Ureter (tissue), 1 donor: ENCODE measurements around the gene PNLIP. TPM values are rescaled to one million over a fixed set of nuclear protein-coding genes. Genes with fewer than 3 reads are reported as not detected.

Source experiments
- DNase-seq: peaks from one replicate; pipeline ENCODE4 v3.0.0-alpha.2; 2020; ENCODE audit warnings: low spot score
- total RNA-seq: library from RNA; stranded (reverse); gene quantifications from one replicate; pipeline ENCODE4 v1.2.4, GENCODE V29; 2023
- donor health status: DM: yes; HTN: yes; CAD: no.

PNLIP gene
- not detected for total RNA-seq

DNA sequence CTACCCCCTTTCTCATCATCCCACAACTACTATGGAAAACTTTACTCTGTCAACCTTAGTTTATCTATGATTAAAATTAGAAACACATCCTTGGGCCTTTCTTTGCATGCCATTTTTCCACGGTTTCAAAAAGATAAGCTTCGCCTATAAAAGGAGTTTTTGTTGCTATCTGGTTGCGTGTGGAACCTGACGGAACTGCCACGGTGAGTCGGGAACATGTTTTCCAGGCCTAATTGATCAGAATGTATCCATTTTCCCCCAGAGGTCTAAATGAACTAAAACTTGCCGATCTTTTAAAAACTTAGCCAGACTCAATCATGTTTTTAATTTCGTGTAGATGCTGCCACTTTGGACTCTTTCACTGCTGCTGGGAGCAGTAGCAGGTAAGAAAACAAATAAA lies at the start of gene PNLIP:
Gene PNLIP, plus strand, starts transcription at position 176 of the 400 bp plus-strand sequence. Its CDS starts 162 bp downstream, at position 338.
- DNase-seq = no peak

DNA sequence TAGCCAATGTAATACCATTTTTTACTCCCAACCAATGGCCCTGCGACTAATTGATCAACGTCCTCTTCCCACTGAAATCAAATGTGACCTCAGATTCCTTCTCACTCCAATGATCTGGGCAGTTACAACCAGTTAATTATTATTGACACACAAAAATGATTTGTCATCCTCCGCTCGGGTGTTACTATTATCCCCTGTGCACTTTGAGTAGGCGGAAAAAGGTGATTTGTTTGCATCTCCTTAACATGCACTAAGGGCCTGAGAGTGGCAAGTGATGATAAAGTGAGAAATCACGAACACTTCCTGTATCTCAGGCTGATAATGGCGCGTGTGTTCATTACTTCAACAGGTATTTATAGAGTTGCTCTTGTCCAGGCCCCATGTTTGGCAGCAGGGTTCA lies 40.9 kb upstream of the PNLIP start:
- DNase-seq = no peak

DNA sequence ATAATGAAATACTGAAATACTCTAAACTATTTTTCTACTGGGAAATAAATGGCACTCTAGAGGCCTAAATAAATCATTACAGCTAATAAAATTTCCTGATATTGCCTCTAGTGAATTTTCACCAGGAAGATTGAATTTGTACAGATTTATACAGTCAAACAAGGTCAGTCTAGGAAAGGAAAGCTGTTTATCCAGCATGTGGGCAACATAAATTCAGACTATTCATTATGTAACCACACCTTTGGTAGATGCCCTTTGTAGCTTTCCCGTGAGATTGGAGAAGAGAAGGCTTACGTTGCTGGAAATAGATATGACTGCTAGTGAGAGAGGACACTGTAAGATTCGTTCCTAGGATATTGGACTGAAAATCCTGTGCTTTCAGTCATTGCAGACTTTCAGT lies 35.2 kb upstream of the PNLIP start:
- DNase-seq = no peak

DNA sequence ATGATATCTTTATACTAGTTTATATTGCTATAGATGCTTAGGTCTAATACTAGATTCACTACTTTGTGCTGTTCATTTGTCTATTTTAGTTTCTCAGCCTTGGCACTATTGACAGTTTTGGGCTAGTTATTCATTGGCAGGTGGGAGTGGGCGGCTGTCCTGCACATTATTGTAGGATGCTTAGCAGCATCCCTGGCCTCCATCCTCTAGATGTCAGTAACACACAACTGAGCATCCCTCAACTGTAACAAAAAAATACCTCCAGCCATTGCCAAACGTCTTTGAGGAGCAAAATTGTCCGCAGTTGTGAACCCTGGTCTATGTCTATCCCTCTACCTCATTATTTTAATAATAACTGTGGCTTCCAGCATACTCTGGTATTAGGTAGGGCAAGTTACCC lies 34.4 kb upstream of the PNLIP start:
- DNase-seq = no peak

GRCh38 chr10:116521424-116522290 lies 24.1 kb upstream of the PNLIP start:
- DNase-seq = no peak

- no peak for DNase-seq
Measured at GRCh38 chr10:116522803-116523381, 22.8 kb upstream of the PNLIP start.

- no peak for DNase-seq
Measured at GRCh38 chr10:116524736-116525135, 21.0 kb upstream of the PNLIP start.

DNA sequence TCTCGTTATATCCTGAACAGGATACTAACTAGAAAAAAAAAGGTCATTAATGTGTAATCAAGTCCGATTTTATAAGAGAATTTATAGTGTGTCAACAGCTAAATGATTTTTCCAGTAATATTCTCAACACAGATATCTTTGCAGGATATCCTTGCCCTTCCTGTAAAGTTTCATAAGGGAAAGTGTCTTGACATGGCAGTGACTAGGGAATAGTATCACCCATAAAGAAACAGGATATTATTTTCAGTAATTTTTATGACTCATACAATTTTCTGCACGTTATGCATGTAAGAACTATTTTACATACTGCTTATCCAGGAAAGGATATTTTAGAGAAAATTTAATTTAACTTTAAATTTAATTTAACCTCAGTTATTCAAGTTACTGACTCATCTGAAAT lies 19.5 kb upstream of the PNLIP start:
- DNase-seq = no peak

GRCh38 chr10:116536810-116537209 lies 8.9 kb upstream of the PNLIP start:
- no peak for DNase-seq

- no peak for DNase-seq
Measured at GRCh38 chr10:116538456-116538855, 7.3 kb upstream of the PNLIP start.

DNA sequence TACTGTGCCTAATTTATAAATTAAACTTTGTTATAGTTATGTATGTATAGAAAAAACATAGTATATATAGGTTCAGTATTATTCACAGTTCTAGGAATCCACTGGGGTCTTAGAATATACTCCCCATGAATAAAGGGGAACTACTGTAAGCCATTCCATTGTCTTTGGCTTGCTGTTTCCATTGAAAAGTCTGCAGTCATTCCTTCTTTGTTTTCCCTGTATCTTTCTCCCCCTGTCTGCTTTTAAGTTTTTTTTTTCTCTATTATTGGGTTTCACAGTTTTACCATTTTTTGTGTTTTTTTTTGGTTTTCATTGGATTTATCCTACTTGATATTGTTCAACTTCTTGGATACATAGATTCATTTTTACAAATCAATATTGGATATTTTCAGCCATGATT lies 6.7 kb upstream of the PNLIP start:
- no peak for DNase-seq

GRCh38 chr10:116540814-116541213 lies 4.9 kb upstream of the PNLIP start:
- no peak for DNase-seq

- DNase-seq = no peak
Measured at GRCh38 chr10:116542007-116542677, 3.6 kb upstream of the PNLIP start.

GRCh38 chr10:116545122-116545521 lies 609 bp upstream of the PNLIP start:
- DNase-seq = no peak

GRCh38 chr10:116548301-116548700 lies 2.6 kb downstream of the PNLIP start:
- no peak for DNase-seq

DNA sequence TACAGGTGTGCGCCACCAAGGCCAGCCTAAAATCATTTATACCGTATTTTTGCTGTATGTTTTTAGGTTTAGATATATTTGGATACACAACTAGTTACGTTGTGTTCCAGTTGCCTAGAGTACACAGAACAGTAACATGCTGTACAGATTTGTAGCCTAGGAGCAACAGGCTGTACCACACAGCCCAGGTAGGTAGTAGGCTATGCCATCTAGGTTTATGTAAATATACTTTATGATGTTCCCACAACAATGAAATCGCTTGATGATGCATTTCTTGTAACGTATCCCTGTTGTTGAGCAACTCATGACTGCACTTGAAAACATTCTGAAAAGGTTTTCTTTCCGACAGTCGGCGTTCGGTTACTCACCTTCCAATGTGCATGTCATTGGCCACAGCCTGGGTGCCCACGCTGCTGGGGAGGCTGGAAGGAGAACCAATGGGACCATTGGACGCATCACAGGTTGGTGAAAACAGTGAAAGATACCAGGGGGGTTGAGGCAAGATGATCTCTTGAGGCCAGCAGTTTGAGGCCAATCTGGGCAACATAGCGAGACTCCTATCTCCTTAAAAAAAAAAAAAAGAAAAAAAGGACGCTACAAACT lies 7.7 kb downstream of the PNLIP start:
- DNase-seq = no peak

DNA sequence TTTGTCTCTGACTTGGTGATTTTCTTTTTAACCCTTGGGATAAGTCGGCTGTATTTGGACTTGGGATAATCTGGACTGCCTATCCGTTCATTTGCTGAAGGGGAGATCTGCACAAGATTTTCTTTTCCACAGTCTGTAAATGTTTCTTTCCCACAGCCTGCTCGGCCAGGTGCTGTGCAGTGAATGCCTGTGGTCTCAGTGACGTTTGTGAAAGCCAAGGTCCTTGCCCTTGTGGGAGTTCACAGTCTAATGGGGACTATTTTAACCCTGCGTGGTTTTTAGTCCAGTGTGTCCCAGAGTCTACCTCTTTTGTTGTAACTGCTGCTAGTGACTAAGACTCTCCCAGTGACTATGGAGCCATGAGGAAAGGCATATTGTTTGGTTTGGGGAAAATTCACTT lies 8.9 kb downstream of the PNLIP start:
- no peak for DNase-seq

GRCh38 chr10:116555880-116556279 lies 10.1 kb downstream of the PNLIP start:
- no peak for DNase-seq

DNA sequence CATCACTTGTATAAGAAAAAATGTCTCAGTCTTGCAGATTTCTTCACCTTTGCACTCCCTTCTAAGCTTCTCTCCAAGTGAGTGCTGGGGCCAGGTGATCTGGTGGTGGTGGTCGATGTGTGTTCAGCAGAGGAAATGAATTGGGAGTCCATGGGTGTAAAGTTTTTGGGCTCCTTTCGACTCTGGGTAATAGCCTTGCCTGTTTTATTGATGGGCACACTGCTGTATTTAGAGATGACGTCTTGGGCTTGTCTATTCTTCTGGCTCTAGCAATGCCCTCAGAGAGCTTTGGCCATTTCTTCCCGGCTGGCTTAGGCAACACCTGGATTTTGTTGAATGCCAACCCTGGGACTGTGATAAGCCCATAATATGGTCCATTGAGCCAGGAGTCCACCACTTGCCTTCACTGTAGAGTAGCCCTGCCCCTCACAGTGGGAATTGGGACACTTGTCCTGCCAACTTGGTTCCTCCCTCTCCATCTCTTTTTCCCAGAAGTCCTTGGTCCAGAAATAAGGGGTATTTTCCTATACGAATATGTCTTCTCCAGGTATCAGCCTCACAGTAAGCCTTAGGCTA lies 11.7 kb downstream of the PNLIP start:
- no peak for DNase-seq

- no peak for DNase-seq
Measured at GRCh38 chr10:116565534-116565933, 19.8 kb downstream of the PNLIP start.

DNA sequence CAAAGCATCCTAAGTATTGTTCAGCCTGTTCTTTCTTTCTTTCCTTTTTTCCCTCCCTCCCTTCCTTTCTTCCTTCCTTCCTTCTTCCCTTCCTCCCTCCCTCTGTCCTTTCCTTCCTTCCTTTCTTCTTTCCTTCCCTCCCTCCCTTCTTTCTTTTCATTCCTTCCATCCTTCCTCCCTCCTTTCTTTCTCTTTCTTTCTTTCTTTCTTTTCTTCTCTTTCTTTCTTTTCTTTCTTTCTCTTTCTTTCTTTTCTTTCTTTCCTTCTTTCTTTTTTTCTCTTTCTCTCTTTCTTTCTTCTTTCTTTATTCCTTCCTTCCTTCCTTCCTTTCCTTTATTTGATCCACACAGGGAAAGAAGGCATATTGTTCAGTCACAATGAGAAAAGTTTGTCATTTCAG lies 21.2 kb downstream of the PNLIP start:
- DNase-seq = no peak

GRCh38 chr10:116567335-116567734 lies 21.6 kb downstream of the PNLIP start:
- DNase-seq = no peak
